Measurements from ENCODE around the gene LVRN.

LVRN gene

GRCh38 chr5:115956957-115957356 is 5.3 kb upstream of the LVRN start:
- DNase-seq = no peak

- DNase-seq = no peak
These were observed 665 bp upstream of the LVRN start for GRCh38 chr5:115961381-115962238.

- no peak for DNase-seq
These were observed 509 bp downstream of the LVRN start for GRCh38 chr5:115962565-115963402.

GRCh38 chr5:115963566-115963965 is 1.3 kb downstream of the LVRN start:
- no peak for DNase-seq

- DNase-seq = no peak
These were observed 6.5 kb downstream of the LVRN start for GRCh38 chr5:115968770-115969169.

GRCh38 chr5:115977096-115977495 is 14.8 kb downstream of the LVRN start:
- no peak for DNase-seq

GRCh38 chr5:115977988-115978387 is 15.7 kb downstream of the LVRN start:
- no peak for DNase-seq

- no peak for DNase-seq
These were observed 16.5 kb downstream of the LVRN start for GRCh38 chr5:115978779-115979178.

- no peak for DNase-seq
These were observed 17.1 kb downstream of the LVRN start for GRCh38 chr5:115979201-115980041.

GRCh38 chr5:115983519-115983918 is 21.2 kb downstream of the LVRN start:
- DNase-seq = no peak

GRCh38 chr5:115985802-115986757 is 23.8 kb downstream of the LVRN start:
- DNase-seq = no peak

GRCh38 chr5:115988002-115988401 is 25.7 kb downstream of the LVRN start:
- no peak for DNase-seq

GRCh38 chr5:115992848-115993350 is 30.6 kb downstream of the LVRN start:
- DNase-seq = no peak

- no peak for DNase-seq
These were observed 33.1 kb downstream of the LVRN start for GRCh38 chr5:115995351-115995750.

GRCh38 chr5:116002116-116002906 is 40.0 kb downstream of the LVRN start:
- no peak for DNase-seq

GRCh38 chr5:116004248-116004647 is 42.0 kb downstream of the LVRN start:
- no peak for DNase-seq

GRCh38 chr5:116009806-116010205 is 47.5 kb downstream of the LVRN start:
- DNase-seq = no peak

GRCh38 chr5:116011046-116011445 is 48.8 kb downstream of the LVRN start:
- DNase-seq = no peak

- no peak for DNase-seq
These were observed 51.0 kb downstream of the LVRN start for GRCh38 chr5:116013207-116013785.

GRCh38 chr5:116013936-116014335 is 51.7 kb downstream of the LVRN start:
- no peak for DNase-seq
